Sigmoid colon (tissue), 7 donors: ENCODE data around the gene ITPRIP. TPM values are rescaled to one million over a fixed set of nuclear protein-coding genes. Genes with fewer than 3 reads are reported as not detected.

Experiments used
- DNase-seq: peaks from one replicate; pipeline ENCODE4 v3.0.0-alpha.2; 2019
- H3K27ac ChIP-seq, 4 donors: fragments of 200-600 bp; sonication (generic); one replicate each; pipeline ENCODE4 v1.5.1; 2016 to 2019; ENCODE audit warnings: mild to moderate bottlenecking in 1 of 4
- H3K27me3 ChIP-seq, 3 donors: fragments of 200-600 bp; sonication (generic); one replicate each; pipeline ENCODE4 v1.5.1; 2019; ENCODE audit warnings: mild to moderate bottlenecking in 1 of 3
- H3K36me3 ChIP-seq, 4 donors: fragments of 200-600 bp; sonication (generic); one replicate each; pipeline ENCODE4 v1.5.1; 2016 to 2019
- H3K4me1 ChIP-seq, 4 donors: fragments of 200-600 bp; sonication (generic); one replicate each; pipeline ENCODE4 v1.5.1; 2017 to 2019
- H3K4me3 ChIP-seq, 4 donors: fragments of 200-600 bp; sonication (generic); one replicate each; pipeline ENCODE4 v1.5.1; 2017 to 2019; ENCODE audit warnings: mild to moderate bottlenecking in 2 of 4, moderate library complexity in 1 of 4
- H3K9me3 ChIP-seq, 4 donors: fragments of 200-600 bp in 3 of 4; sonication (generic) in 3 of 4; one replicate each; pipeline versions ENCODE4 v1.5.1 to v1.6.1; 2013 to 2019
- EP300 ChIP-seq, 4 donors: sonication (generic); formaldehyde crosslinking; IDR thresholded peaks; one replicate each; pipeline ENCODE4 v1.6.1; 2017; ENCODE audit warnings: antibody characterized with exemption in 4 of 4
- POLR2A ChIP-seq, 2 donors: fragments of 450-650 bp; IDR thresholded peaks; one replicate each; pipeline ENCODE4 v1.6.1; 2016; ENCODE audit warnings: antibody characterized with exemption in 2 of 2, mild to moderate bottlenecking in 2 of 2, moderate library complexity in 2 of 2
- POLR2AphosphoS5 ChIP-seq, 4 donors: sonication (generic); formaldehyde crosslinking; IDR thresholded peaks; one replicate each; pipeline ENCODE4 v1.6.1; 2017; ENCODE audit warnings: antibody characterized with exemption in 4 of 4
- WGBS, 2 donors: extraction: QIAGEN DNeasy Blood & Tissue Kit; methylation state at CpG; one replicate each; pipeline ENCODE4 v1.1.7; 2013; 5-methylcytosine and 5-hydroxymethylcytosine counted together
- intact Hi-C: fragments of 100-400 bp; cut with DNase I; formaldehyde crosslinking; loops from one replicate; pipeline ENCODE4 v1.15.1; 2023
- polyA plus RNA-seq, 3 donors: library from polyadenylated mRNA; stranded (reverse); fragments of 200-250 nt; gene quantifications; one replicate each; pipeline ENCODE4 v1.2.3, GENCODE V29; 2013
- total RNA-seq, 4 donors: library from RNA; depleted of rRNA; stranded (reverse); fragments of >200 nt; gene quantifications; one replicate each; pipeline ENCODE4 v1.1.0, GENCODE V29; 2016
- TF ChIP-seq, protein P1 (sequence below), 4 experiments: fragments of 450-650 bp in 3 of 4; fragments of 200-600 bp in 1 of 4; IDR thresholded peaks; one replicate each; pipeline ENCODE4 v1.5.1; 2016 to 2019; ENCODE audit warnings: antibody characterized with exemption in 4 of 4, mild to moderate bottlenecking in 3 of 4, moderate library complexity in 2 of 4
- donor health status: healthy with polysubstance abuse.
- donor health status: Bipolar disorder and iron deficiency.
- donor health status: healthy.

Gene ITPRIP
- total and polyA plus RNA-seq, 7 donors: 1.2 to 22.4 (median 11.4) TPM

DNA sequence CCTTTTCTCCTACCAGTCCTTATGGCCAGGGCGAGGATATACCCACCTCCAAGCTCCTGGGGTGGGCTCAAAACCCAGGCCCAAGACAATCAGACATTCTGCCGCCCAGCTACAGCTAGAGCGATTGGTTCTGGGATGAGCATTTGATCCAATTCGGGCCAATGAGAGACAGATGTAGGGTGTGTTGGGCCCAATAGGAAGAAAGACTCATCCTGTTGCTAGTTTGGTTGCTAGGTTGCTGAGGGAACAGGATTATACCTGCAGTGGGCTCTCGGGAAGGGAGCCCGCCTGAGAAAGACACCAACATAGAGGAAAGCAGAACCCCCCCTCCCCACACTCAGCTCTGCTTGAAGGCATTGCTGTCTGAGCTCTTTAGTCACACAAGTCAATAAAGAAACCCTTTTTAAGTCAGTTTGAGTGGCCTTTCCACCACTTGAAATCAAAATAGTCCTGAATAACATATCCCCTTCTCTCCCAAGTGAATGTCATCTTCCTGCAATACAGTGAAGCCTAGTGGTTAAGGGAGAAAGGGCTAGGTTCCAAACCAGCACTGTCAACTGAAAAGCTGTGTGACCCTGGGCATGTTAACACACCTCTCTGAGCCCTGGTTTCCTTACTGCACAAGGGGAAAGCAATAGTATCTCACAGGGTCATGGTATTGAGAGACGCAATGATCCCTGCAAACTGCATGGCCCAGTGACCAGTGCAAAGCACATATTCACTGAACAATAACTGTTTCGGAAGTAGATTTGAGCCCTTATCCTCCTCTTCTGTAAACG lies 21.8 kb downstream of the ITPRIP start:
- no peaks in the 10 kb centered on the region for H3K9me3 ChIP-seq
- peaks cover 19 to 39% (median 35%) of the 10 kb centered on the region in 4 donors for H3K36me3 ChIP-seq
- no peak for TF ChIP-seq EP300 (IDR thresholded peaks at IDR 0.05)
- TF ChIP-seq, protein P1, sequence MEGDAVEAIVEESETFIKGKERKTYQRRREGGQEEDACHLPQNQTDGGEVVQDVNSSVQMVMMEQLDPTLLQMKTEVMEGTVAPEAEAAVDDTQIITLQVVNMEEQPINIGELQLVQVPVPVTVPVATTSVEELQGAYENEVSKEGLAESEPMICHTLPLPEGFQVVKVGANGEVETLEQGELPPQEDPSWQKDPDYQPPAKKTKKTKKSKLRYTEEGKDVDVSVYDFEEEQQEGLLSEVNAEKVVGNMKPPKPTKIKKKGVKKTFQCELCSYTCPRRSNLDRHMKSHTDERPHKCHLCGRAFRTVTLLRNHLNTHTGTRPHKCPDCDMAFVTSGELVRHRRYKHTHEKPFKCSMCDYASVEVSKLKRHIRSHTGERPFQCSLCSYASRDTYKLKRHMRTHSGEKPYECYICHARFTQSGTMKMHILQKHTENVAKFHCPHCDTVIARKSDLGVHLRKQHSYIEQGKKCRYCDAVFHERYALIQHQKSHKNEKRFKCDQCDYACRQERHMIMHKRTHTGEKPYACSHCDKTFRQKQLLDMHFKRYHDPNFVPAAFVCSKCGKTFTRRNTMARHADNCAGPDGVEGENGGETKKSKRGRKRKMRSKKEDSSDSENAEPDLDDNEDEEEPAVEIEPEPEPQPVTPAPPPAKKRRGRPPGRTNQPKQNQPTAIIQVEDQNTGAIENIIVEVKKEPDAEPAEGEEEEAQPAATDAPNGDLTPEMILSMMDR (IDR thresholded peaks at IDR 0.05): no peak
- TF ChIP-seq POLR2AphosphoS5 (IDR thresholded peaks at IDR 0.05): no peak
- DNase-seq: peak; percentile 20
- peaks cover 0 to 55% (median 49%) of the 10 kb centered on the region in 4 donors for H3K4me1 ChIP-seq
- 91 to 92% methylated on average over 9 of the region's 9 CpGs for WGBS, 2 donors
- intact Hi-C loops: no loop called here
- H3K27me3 ChIP-seq: no peaks in the 10 kb centered on the region
- H3K27ac ChIP-seq: peak overlapping the region; percentile 29 to 75 (median 60)
- H3K4me3 ChIP-seq: no peak overlapping the region

GRCh38 chr10:104315486-104315921 lies 22.8 kb downstream of the ITPRIP start:
- 97 to 98% methylated on average over 22 of the region's 22 CpGs for WGBS, 2 donors
- Histone ChIP-seq H3K9me3 (no peaks in the 10 kb centered on the region), H3K4me3 (no peak overlapping the region), H3K36me3 (peaks cover 19 to 49% (median 35%) of the 10 kb centered on the region in 4 donors), H3K27ac (peak overlapping the region in 1 of 4 donors; percentile 75), H3K27me3 (no peaks in the 10 kb centered on the region), H3K4me1 (peaks cover 0 to 45% (median 40%) of the 10 kb centered on the region in 4 donors)
- peak; percentile 60 for DNase-seq
- TF ChIP-seq POLR2A (IDR thresholded peaks at IDR 0.05) (no peak), POLR2AphosphoS5 (IDR thresholded peaks at IDR 0.05) (no peak), EP300 (IDR thresholded peaks at IDR 0.05) (no peak)
- TF ChIP-seq, protein P1 (IDR thresholded peaks at IDR 0.05): no peak
- intact Hi-C loops: no loop called here

DNA sequence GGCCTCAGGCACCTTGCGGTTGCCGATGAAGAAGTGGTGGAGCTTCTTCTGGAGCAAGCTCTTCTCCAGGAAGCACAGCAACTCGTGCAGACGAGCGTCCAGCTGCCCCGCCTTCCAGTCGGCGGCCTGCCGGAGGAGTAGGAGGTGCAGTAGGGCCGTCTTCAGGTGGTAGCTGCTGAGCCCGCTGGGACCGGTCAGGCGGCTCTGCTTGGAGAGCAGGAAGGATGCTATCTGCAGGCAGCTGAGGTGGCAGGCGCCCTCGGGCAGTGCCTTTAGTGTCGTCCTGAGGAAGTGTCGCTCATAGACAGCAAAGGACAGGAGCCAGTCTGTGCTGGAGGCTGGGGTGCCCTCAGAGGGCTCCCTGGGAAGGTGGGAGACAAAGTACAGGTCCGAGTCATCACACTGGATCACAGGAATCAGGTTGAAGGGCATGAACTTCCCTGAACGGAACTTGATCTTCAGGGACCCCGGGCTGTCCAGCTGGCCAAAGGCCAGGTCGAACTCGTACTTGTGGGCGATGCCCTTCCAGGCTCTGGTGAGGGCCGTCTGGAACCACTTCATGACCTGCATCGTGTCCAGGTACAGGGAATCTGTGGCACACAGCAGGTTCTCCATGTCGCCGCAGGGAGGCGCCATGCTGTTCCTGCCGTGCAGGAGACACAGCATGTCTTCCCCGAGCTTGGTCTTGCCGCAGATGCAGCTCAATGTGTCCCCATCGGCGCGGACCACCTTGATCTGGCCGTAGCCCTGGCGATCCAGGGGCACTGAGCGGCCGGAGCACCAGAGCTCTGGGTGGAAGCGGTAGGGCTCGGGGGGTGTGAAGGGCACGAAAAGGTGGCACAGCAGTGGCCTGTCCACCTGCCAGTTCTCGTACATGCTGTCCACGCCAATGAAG lies 23.4 kb downstream of the ITPRIP start:
- 95 to 96% methylated on average over 43 of the region's 43 CpGs for WGBS, 2 donors

DNA sequence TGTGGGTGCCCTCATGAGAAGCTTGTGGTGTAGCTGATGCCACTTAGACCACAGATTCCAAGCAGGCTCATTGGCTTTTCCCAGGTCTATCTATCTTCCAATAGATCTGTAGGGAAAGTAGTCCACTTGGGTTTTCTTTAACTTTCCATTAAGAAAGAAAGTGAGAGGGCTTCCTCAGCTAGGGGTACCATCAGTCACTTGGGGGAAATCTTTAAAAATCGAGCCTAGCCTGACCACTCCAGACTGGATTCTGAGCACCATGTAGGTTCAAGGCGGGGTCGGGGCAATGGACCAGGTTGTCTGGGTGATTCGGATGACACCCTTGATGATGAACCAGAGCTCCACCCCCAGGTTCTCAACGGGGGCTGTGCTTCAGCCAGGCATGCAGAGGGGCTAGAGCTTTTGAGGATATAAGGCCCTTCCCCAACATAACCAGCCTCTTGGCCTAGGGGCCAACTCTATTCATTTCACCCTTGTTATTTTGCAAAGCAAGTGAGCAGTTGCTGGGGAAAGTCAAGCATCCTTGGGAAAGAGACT lies 27.0 kb downstream of the ITPRIP start:
- Histone ChIP-seq H3K27me3 (no peaks in the 10 kb centered on the region), H3K27ac (no peak overlapping the region), H3K36me3 (peaks cover 19 to 49% (median 35%) of the 10 kb centered on the region in 4 donors), H3K4me3 (no peak overlapping the region), H3K4me1 (peaks cover 0 to 12% (median 3%) of the 10 kb centered on the region in 4 donors), H3K9me3 (no peaks in the 10 kb centered on the region)
- 86% methylated on average over 5 of the region's 5 CpGs for WGBS, 2 donors
- intact Hi-C loops: no loop called here
- TF ChIP-seq POLR2A (IDR thresholded peaks at IDR 0.05): no peak
- no peak for TF ChIP-seq EP300 (IDR thresholded peaks at IDR 0.05)
- TF ChIP-seq POLR2AphosphoS5 (IDR thresholded peaks at IDR 0.05): peak in 1 of 4 donors; percentile 1
- TF ChIP-seq, protein P1 (IDR thresholded peaks at IDR 0.05): no peak
- peak; percentile 55 for DNase-seq

More for the DNA sequence above, 23.4 kb downstream of the ITPRIP start:
- peak; percentile 63 for DNase-seq
- H3K27me3 ChIP-seq: no peaks in the 10 kb centered on the region
- H3K27ac ChIP-seq: no peak overlapping the region
- H3K4me3 ChIP-seq: no peak overlapping the region
- H3K9me3 ChIP-seq: no peaks in the 10 kb centered on the region
- intact Hi-C loops: no loop called here
- TF ChIP-seq POLR2AphosphoS5 (IDR thresholded peaks at IDR 0.05) (no peak), EP300 (IDR thresholded peaks at IDR 0.05) (no peak), POLR2A (IDR thresholded peaks at IDR 0.05) (no peak)
- TF ChIP-seq, protein P1 (IDR thresholded peaks at IDR 0.05): no peak
- peaks cover 0 to 47% (median 36%) of the 10 kb centered on the region in 4 donors for H3K4me1 ChIP-seq
- peaks cover 19 to 49% (median 35%) of the 10 kb centered on the region in 4 donors for H3K36me3 ChIP-seq
